PC-3 (cell line): ENCODE results near the gene SOWAHC. TPM values are rescaled to one million over a fixed set of nuclear protein-coding genes. Genes with fewer than 3 reads are reported as not detected.

Experiments used
- ATAC-seq: fragments of 200-7000 bp; cut with Tn5 transposase; 2 replicates; pipeline ENCODE4 v1.9.1; 2020; ENCODE audit warnings: mild to moderate bottlenecking, moderate library complexity
- BruUV-seq: library from RNA; stranded (reverse); fragments of 400-500 nt; replicated peaks from 2 replicates; lab custom pipeline; 2021; lab: Mats Ljungman, UMichigan
- CTCF ChIA-PET: fragments of 300-600 bp; sonication (Branson Sonifier 250); formaldehyde crosslinking; loops from one replicate; lab custom pipeline; 2022; ENCODE audit warnings: antibody characterized with exemption; lab: Charles Lee
- POLR2A ChIA-PET: fragments of 300-600 bp; sonication (Branson Sonifier 250); formaldehyde crosslinking; loops from one replicate; lab custom pipeline; 2022; ENCODE audit warnings: antibody characterized with exemption; ENCODE audit not compliant: unreplicated experiment; lab: Charles Lee
- DNase-seq: peaks from one replicate; pipeline ENCODE4 v3.0.0-alpha.2; 2015
- H2AFZ ChIP-seq: fragments of 300-600 bp; sonication (generic); 2 replicates; pipeline ENCODE4 v1.6.0; 2016; ENCODE audit warnings: antibody characterized with exemption, low read length
- H3F3A ChIP-seq: fragments of 300-600 bp; sonication (generic); one replicate; pipeline ENCODE4 v1.6.0; 2017; ENCODE audit warnings: antibody characterized with exemption, low read length, control low read depth, mild to moderate bottlenecking; ENCODE audit not compliant: unreplicated experiment
- H3K27ac ChIP-seq: fragments of 300-600 bp; sonication (generic); 2 replicates; pipeline ENCODE4 v1.5.1; 2016; ENCODE audit warnings: mild to moderate bottlenecking, low read length
- H3K27me3 ChIP-seq: fragments of 300-600 bp; sonication (generic); 2 replicates; pipeline ENCODE4 v1.6.1; 2016; ENCODE audit warnings: low read length, mixed read lengths
- H3K36me3 ChIP-seq: fragments of 300-600 bp; sonication (generic); 2 replicates; pipeline ENCODE4 v1.6.1; 2016; ENCODE audit warnings: low read depth, mixed run types, low read length, mixed read lengths
- H3K4me1 ChIP-seq: fragments of 300-600 bp; sonication (generic); 2 replicates; pipeline ENCODE4 v1.5.1; 2016; ENCODE audit warnings: low read length; ENCODE audit not compliant: insufficient read depth
- H3K4me2 ChIP-seq: fragments of 300-600 bp; sonication (generic); 2 replicates; pipeline ENCODE4 v1.6.0; 2016; ENCODE audit warnings: low read length
- H3K4me3 ChIP-seq: fragments of 300-600 bp; sonication (generic); 2 replicates; pipeline ENCODE4 v1.5.1; 2016; ENCODE audit warnings: mild to moderate bottlenecking, low read length, mixed read lengths
- H3K79me2 ChIP-seq: fragments of 300-600 bp; sonication (generic); 2 replicates; pipeline ENCODE4 v1.6.1; 2017; ENCODE audit warnings: low read length, mixed read lengths
- H3K9ac ChIP-seq: fragments of 300-600 bp; sonication (generic); 2 replicates; pipeline ENCODE4 v1.6.0; 2016; ENCODE audit warnings: mild to moderate bottlenecking, low read length
- H3K9me2 ChIP-seq: fragments of 300-600 bp; sonication (generic); replicated peaks from 2 replicates; pipeline ENCODE4 v1.6.1; 2016; ENCODE audit warnings: mixed run types, low read length, mixed read lengths
- H3K9me3 ChIP-seq: fragments of 300-600 bp; sonication (generic); 2 replicates; pipeline ENCODE4 v1.6.1; 2016; ENCODE audit warnings: low read length, mixed read lengths
- H4K20me1 ChIP-seq: fragments of 300-600 bp; sonication (generic); 2 replicates; pipeline ENCODE4 v1.6.1; 2016; ENCODE audit warnings: low read length, mixed read lengths
- EZH2 ChIP-seq: fragments of 300-600 bp; sonication (generic); IDR thresholded peaks from one replicate; pipeline ENCODE4 v1.6.1; 2017; ENCODE audit warnings: antibody characterized with exemption, mild to moderate bottlenecking, low read length; ENCODE audit not compliant: unreplicated experiment
- EZH2phosphoT487 ChIP-seq: fragments of 300-600 bp; sonication (generic); IDR thresholded peaks from 2 replicates; pipeline ENCODE4 v1.6.1; 2018; ENCODE audit warnings: mild to moderate bottlenecking, antibody characterized with exemption, low read length, borderline replicate concordance
- intact Hi-C: fragments of 100-400 bp; cut with micrococcal nuclease; formaldehyde crosslinking; loops from 2 replicates; pipeline ENCODE4 v1.9.0; 2023
- total RNA-seq: library from RNA; depleted of rRNA; stranded (reverse); fragments of >200 nt; gene quantifications from 2 replicates; pipeline ENCODE4 v1.2.3, GENCODE V29; 2014
- TF ChIP-seq, protein P1 (sequence below): fragments of 300-600 bp; sonication (generic); conservative IDR thresholded peaks from 2 replicates; pipeline ENCODE4 v1.5.1; 2017; ENCODE audit warnings: antibody characterized with exemption, low read depth, mild to moderate bottlenecking, low read length

SOWAHC gene
- total RNA-seq, 1 experiment from 2014 or later: 27.4 TPM

DNA sequence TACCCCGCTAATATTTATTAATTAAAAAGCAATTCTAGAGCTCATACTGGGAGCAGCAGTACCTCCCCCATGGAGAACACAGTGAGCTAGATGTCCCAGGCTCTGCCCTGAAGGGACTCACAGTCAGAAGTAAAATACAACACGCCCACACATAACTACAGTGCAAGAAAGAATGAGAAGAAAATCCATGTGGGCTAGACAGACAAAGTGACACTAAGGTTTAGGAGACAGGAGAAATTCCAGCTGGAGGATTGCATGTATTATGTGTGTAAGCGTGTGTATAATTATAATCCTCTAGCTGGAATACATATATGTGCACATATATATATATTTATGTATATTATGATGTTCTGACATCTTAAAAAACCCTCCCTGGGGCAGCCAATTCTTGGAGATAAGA is 15.7 kb downstream of the SOWAHC start:
- Histone ChIP-seq H3K9ac (no peak overlapping the region), H3K9me3 (no peaks in the 10 kb centered on the region), H3K4me3 (no peak overlapping the region), H3K36me3 (no peaks in the 10 kb centered on the region), H3K27me3 (no peaks in the 10 kb centered on the region), H3K27ac (no peak overlapping the region), H3K9me2 (no peaks in the 10 kb centered on the region), H3F3A (no peaks in the 10 kb centered on the region), H4K20me1 (no peaks in the 10 kb centered on the region), H3K4me2 (no peak overlapping the region), H2AFZ (no peak overlapping the region), H3K4me1 (peaks cover 7% of the 10 kb centered on the region; the same call in 1 of the 2 replicates), H3K79me2 (no peaks in the 10 kb centered on the region)
- ChIA-PET POLR2A (no interaction called here), CTCF (no interaction called here)
- BruUV-seq: no TSS peak
- ATAC-seq (no peak), DNase-seq (no peak)
- TF ChIP-seq EZH2phosphoT487 (no peak), EZH2 (no peak)
- TF ChIP-seq, protein P1, sequence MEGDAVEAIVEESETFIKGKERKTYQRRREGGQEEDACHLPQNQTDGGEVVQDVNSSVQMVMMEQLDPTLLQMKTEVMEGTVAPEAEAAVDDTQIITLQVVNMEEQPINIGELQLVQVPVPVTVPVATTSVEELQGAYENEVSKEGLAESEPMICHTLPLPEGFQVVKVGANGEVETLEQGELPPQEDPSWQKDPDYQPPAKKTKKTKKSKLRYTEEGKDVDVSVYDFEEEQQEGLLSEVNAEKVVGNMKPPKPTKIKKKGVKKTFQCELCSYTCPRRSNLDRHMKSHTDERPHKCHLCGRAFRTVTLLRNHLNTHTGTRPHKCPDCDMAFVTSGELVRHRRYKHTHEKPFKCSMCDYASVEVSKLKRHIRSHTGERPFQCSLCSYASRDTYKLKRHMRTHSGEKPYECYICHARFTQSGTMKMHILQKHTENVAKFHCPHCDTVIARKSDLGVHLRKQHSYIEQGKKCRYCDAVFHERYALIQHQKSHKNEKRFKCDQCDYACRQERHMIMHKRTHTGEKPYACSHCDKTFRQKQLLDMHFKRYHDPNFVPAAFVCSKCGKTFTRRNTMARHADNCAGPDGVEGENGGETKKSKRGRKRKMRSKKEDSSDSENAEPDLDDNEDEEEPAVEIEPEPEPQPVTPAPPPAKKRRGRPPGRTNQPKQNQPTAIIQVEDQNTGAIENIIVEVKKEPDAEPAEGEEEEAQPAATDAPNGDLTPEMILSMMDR: no peak
- intact Hi-C loops: no loop called here

DNA sequence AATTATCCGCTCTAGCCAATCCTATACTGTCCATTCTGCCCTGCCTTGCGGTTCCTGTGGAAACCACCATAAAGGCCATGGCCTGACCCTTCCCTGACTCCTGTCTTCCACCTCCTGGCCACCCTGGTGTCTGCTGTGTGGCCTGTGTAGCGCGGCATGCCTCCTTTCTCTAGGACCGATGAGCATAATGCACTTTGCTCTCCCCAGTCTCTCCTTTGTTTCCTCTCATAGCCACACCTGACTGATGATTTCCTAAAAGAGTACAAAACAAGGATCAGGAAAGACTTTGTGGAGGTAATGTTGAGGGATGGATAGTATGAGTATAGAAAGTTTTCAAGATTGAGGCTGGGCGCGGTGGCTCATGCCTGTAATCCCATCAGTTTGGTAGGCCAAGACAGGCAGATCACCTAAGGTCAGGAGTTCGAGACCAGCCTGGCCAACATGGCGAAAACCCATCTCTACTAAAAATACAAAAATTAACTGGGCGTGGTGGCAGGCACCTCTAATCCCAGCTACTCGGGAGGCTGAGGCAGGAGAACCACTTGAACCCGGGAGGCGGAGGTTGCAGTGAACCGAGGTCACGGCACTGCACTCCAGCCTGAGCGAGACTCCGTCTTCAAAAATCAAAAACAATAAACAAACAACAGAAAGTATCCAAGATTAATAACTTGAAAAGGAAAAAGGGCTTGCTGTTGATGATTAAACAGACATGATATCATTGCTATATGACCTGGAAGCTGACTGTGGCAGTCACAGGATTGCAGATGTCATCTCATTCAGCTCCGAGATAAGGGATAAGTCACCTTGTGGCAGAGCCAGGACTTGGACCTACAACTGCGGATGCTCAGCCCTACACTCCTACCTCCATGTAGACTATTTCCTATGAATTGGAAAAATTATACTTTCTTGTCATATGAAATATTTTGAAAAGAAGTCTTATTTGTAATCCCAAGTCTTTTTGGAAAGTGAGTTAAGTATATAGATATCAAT is 16.6 kb downstream of the SOWAHC start:
- intact Hi-C loops: no loop called here
- ChIA-PET CTCF (no interaction called here), POLR2A (no interaction called here)
- Histone ChIP-seq H4K20me1 (no peaks in the 10 kb centered on the region), H3K4me2 (no peak overlapping the region), H2AFZ (no peak overlapping the region), H3K36me3 (no peaks in the 10 kb centered on the region), H3K4me1 (peaks cover 7% of the 10 kb centered on the region; the same call in 1 of the 2 replicates), H3K9me3 (no peaks in the 10 kb centered on the region), H3K27ac (no peak overlapping the region), H3K9me2 (no peaks in the 10 kb centered on the region), H3F3A (no peaks in the 10 kb centered on the region), H3K9ac (no peak overlapping the region), H3K4me3 (no peak overlapping the region), H3K79me2 (no peaks in the 10 kb centered on the region), H3K27me3 (no peaks in the 10 kb centered on the region)
- no peak for TF ChIP-seq EZH2
- DNase-seq (no peak), ATAC-seq (no peak)
- no TSS peak for BruUV-seq

DNA sequence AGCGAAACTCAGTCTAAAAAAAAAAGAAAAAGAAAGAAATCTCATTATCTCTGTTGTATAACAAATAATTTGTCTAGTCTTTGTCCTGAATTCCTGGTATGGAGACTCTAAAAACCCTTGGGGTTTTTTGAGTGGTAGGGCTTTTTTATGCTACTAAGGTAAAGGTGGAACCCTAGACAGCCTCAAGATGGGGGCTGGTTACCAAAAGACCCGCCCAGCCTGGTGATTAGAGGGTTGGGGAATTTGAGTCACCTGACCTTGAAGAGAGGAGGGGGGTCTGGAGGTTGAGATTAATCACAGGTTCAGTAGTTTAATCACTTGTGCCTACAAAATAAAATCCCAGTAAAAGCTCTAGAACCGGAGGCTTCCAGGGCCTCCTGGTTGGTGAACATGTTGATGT is 17.6 kb downstream of the SOWAHC start:
- no peak overlapping the region for H3K27ac ChIP-seq
- TF ChIP-seq EZH2phosphoT487 (no peak), EZH2 (no peak)
- TF ChIP-seq, protein P1: no peak
- no peaks in the 10 kb centered on the region for H3K79me2 ChIP-seq
- no peaks in the 10 kb centered on the region for H3F3A ChIP-seq
- H4K20me1 ChIP-seq: no peaks in the 10 kb centered on the region
- no TSS peak for BruUV-seq
- intact Hi-C loops: no loop called here
- POLR2A ChIA-PET: no interaction called here
- no peaks in the 10 kb centered on the region for H3K36me3 ChIP-seq
- no peaks in the 10 kb centered on the region for H3K9me3 ChIP-seq
- no peak overlapping the region for H2AFZ ChIP-seq
- ATAC-seq (no peak), DNase-seq (no peak)
- no peak overlapping the region for H3K4me2 ChIP-seq
- no peaks in the 10 kb centered on the region for H3K9me2 ChIP-seq
- no peak overlapping the region for H3K4me3 ChIP-seq
- no peaks in the 10 kb centered on the region for H3K27me3 ChIP-seq
- H3K9ac ChIP-seq: no peak overlapping the region
- CTCF ChIA-PET: no interaction called here
- peaks cover 7% of the 10 kb centered on the region; the same call in 1 of the 2 replicates for H3K4me1 ChIP-seq
